ENCODE results near the gene TRIM37. TPM values are rescaled to one million over a fixed set of nuclear protein-coding genes. Genes with fewer than 3 reads are reported as not detected.

The TRIM37 gene
- total RNA-seq, 1 experiment from 2014 or later = 38.9 TPM

GRCh38 chr17:59000022-59000421 lies 106.7 kb downstream of the TRIM37 start:
- H3K27me3 Mint-ChIP-seq (ENCODE audit: insufficient read depth, unreplicated experiment) = no peaks in the 10 kb centered on the region
- no peaks in the 10 kb centered on the region for H3K9me3 Mint-ChIP-seq (ENCODE audit: unreplicated experiment)
- no peaks in the 10 kb centered on the region for H3K4me1 Mint-ChIP-seq (ENCODE audit: insufficient read depth, unreplicated experiment)
- ChIA-PET CTCF (no interaction called here), POLR2A (interaction anchor here (0.6 kb wide), 1 partner anchor 10 kb away, joined by 3 read pairs; no protein-coding TSS in a partner anchor)
- H3K36me3 Mint-ChIP-seq (ENCODE audit: insufficient read depth, unreplicated experiment) = peaks cover 44% of the 10 kb centered on the region
- no peak for DNase-seq (ENCODE audit: unreplicated experiment)
- TF ChIP-seq CTCF (IDR thresholded peaks at IDR 0.05; ENCODE audit: unreplicated experiment) = no peak
- H3K4me3 Mint-ChIP-seq (ENCODE audit: unreplicated experiment) = no peak overlapping the region
- BruUV-seq (replicated peaks) = no TSS peak
- intact Hi-C loops (cut with micrococcal nuclease) = no loop called here
- H3K27ac Mint-ChIP-seq (ENCODE audit: low read depth, unreplicated experiment) = no peak overlapping the region

GRCh38 chr17:58999500-58999899 lies 107.2 kb downstream of the TRIM37 start:
- intact Hi-C loops (cut with micrococcal nuclease) = no loop called here

GRCh38 chr17:58998871-58999270 lies 107.8 kb downstream of the TRIM37 start:
- no peaks in the 10 kb centered on the region for H3K27me3 Mint-ChIP-seq (ENCODE audit: insufficient read depth, unreplicated experiment)
- H3K4me1 Mint-ChIP-seq (ENCODE audit: insufficient read depth, unreplicated experiment) = no peaks in the 10 kb centered on the region
- H3K27ac Mint-ChIP-seq (ENCODE audit: low read depth, unreplicated experiment) = no peak overlapping the region
- no TSS peak for BruUV-seq (replicated peaks)
- DNase-seq (ENCODE audit: unreplicated experiment) = no peak
- POLR2A ChIA-PET = no interaction called here
- H3K9me3 Mint-ChIP-seq (ENCODE audit: unreplicated experiment) = no peaks in the 10 kb centered on the region
- no peak overlapping the region for H3K4me3 Mint-ChIP-seq (ENCODE audit: unreplicated experiment)
- peaks cover 46% of the 10 kb centered on the region for H3K36me3 Mint-ChIP-seq (ENCODE audit: insufficient read depth, unreplicated experiment)
- intact Hi-C loops (cut with micrococcal nuclease) = no loop called here
- CTCF ChIA-PET = interaction anchor here (0.7 kb wide), 1 partner anchor 55 kb away, joined by 3 read pairs; no protein-coding TSS in a partner anchor
- TF ChIP-seq CTCF (IDR thresholded peaks at IDR 0.05; ENCODE audit: unreplicated experiment) = no peak

More at GRCh38 chr17:58999500-58999899, 107.2 kb downstream of the TRIM37 start:
- Mint-ChIP-seq H3K9me3 (ENCODE audit: unreplicated experiment) (no peaks in the 10 kb centered on the region), H3K27me3 (ENCODE audit: insufficient read depth, unreplicated experiment) (no peaks in the 10 kb centered on the region), H3K36me3 (ENCODE audit: insufficient read depth, unreplicated experiment) (peaks cover 46% of the 10 kb centered on the region), H3K27ac (ENCODE audit: low read depth, unreplicated experiment) (no peak overlapping the region), H3K4me1 (ENCODE audit: insufficient read depth, unreplicated experiment) (no peaks in the 10 kb centered on the region), H3K4me3 (ENCODE audit: unreplicated experiment) (no peak overlapping the region)
- no peak for DNase-seq (ENCODE audit: unreplicated experiment)
- no TSS peak for BruUV-seq (replicated peaks)
- ChIA-PET POLR2A (interaction anchor here (0.6 kb wide), 1 partner anchor 10 kb away, joined by 3 read pairs; no protein-coding TSS in a partner anchor), CTCF (interaction anchor here (0.7 kb wide), 1 partner anchor 55 kb away, joined by 3 read pairs; no protein-coding TSS in a partner anchor)
- TF ChIP-seq CTCF (IDR thresholded peaks at IDR 0.05; ENCODE audit: unreplicated experiment) = no peak

- intact Hi-C loops (cut with micrococcal nuclease) = no loop called here
- Mint-ChIP-seq H3K27me3 (ENCODE audit: insufficient read depth, unreplicated experiment) (no peaks in the 10 kb centered on the region), H3K4me3 (ENCODE audit: unreplicated experiment) (no peak overlapping the region), H3K4me1 (ENCODE audit: insufficient read depth, unreplicated experiment) (no peaks in the 10 kb centered on the region), H3K9me3 (ENCODE audit: unreplicated experiment) (no peaks in the 10 kb centered on the region), H3K36me3 (ENCODE audit: insufficient read depth, unreplicated experiment) (peaks cover 46% of the 10 kb centered on the region), H3K27ac (ENCODE audit: low read depth, unreplicated experiment) (peak overlapping the region; percentile 60)
- CTCF ChIA-PET = no interaction called here
- TF ChIP-seq CTCF (IDR thresholded peaks at IDR 0.05; ENCODE audit: unreplicated experiment) = no peak
- no TSS peak for BruUV-seq (replicated peaks)
- POLR2A ChIA-PET = interaction anchor here (0.6 kb wide), 1 partner anchor 175 kb away, joined by 3 read pairs; no protein-coding TSS in a partner anchor
- no peak for DNase-seq (ENCODE audit: unreplicated experiment)
Measured at GRCh38 chr17:58997756-58998553, 108.7 kb downstream of the TRIM37 start.
